Measurements from ENCODE around the gene CBFA2T3. TPM values are rescaled to one million over a fixed set of nuclear protein-coding genes. Genes with fewer than 3 reads are reported as not detected.

CBFA2T3 gene
- total and polyA plus RNA-seq, 2 of the 13 experiments (the other 11 are each of a cell fraction or from before 2014, with no cell fraction given) = 0.05 TPM; not detected in 1

- H3K27ac ChIP-seq (ENCODE audit: extremely low read length, insufficient read depth, low read length) = no peak overlapping the region
- no peak overlapping the region for H3K4me3 ChIP-seq (replicated peaks in 1 of 3; ENCODE audit: insufficient read depth in 1 of 3, low read depth in 2 of 3, low read length in 3 of 3)
- H2AFZ ChIP-seq (ENCODE audit: low read length) = no peak overlapping the region
- peaks cover 3% of the 10 kb centered on the region; the same call in 1 of the 2 replicates for H4K20me1 ChIP-seq (ENCODE audit: insufficient read depth, low read length)
- ATAC-seq = no peak
- ChIA-PET CTCF (ENCODE audit: low intra/inter-chr PET ratio, low total read pairs) (no interaction called here), POLR2A (interaction anchor here (1.1 kb wide), 1 partner anchor 8 kb away, joined by 3 read pairs; the partner anchor contains the start of genes GALNS and TRAPPC2L)
- no TSS peak for BruUV-seq (replicated peaks)
- in situ Hi-C loops (cut with HindIII; ENCODE audit: extremely low pct_ligation_motif_present, low pct_unique_long_range_greater_than_20kb) = no loop called here
- intact Hi-C loops (cut with micrococcal nuclease; ENCODE audit: unreplicated experiment) = no loop called here
- no peaks in the 10 kb centered on the region for H3K27me3 ChIP-seq (ENCODE audit: control insufficient read depth in 1 of 2, insufficient read depth in 2 of 2, low read length in 2 of 2)
- no peak for DNase-seq (ENCODE audit: low spot score)
- peaks cover 0 to 3% of the 10 kb centered on the region in 2 experiments; a peak in 2 of 5 replicates for H3K36me3 ChIP-seq (replicated peaks in 1 of 2; ENCODE audit: control insufficient read depth in 1 of 2, insufficient read depth in 2 of 2, low read length in 2 of 2)
- no peaks in the 10 kb centered on the region for H3K9me3 ChIP-seq (ENCODE audit: low read length)
- no peaks in the 10 kb centered on the region for H3K79me2 ChIP-seq (ENCODE audit: insufficient read depth, low read length)
- FAIRE-seq = no peak
- WGBS (ENCODE audit: low lambda C conversion rate) = 89% methylated on average over 16 of the region's 21 CpGs
- TF ChIP-seq ZFAT (CRISPR knock-in tag; conservative IDR thresholded peaks at IDR 0.05) (no peak), ZNF263 (CRISPR knock-in tag; IDR thresholded peaks at IDR 0.05) (no peak), RNF2 (conservative IDR thresholded peaks at IDR 0.05; ENCODE audit: low read depth) (no peak), SIN3B (IDR thresholded peaks at IDR 0.05; ENCODE audit: low read length) (no peak), AGO2 (optimal IDR thresholded peaks at IDR 0.05; ENCODE audit: low read depth, low read length) (no peak)
- H3K9ac ChIP-seq (ENCODE audit: insufficient read depth, low read depth, low read length) = no peak overlapping the region
- no peak overlapping the region for H3K4me2 ChIP-seq (ENCODE audit: low read depth, low read length)
- H3K4me1 ChIP-seq (ENCODE audit: insufficient read depth, low read length) = no peaks in the 10 kb centered on the region
Observed at GRCh38 chr16:88848557-88848956, 128.4 kb downstream of the CBFA2T3 start.

- no peak for TF ChIP-seq ZBTB34 (CRISPR knock-in tag; IDR thresholded peaks at IDR 0.05)
- no peak for TF ChIP-seq ZNF18 (CRISPR knock-in tag; IDR thresholded peaks at IDR 0.05; ENCODE audit: insufficient replicate concordance)
- TF ChIP-seq AGO2 (optimal IDR thresholded peaks at IDR 0.05; ENCODE audit: low read depth, low read length) = peak; percentile 25
- Histone ChIP-seq H3K9ac (ENCODE audit: insufficient read depth, low read depth, low read length) (no peak overlapping the region), H3K27me3 (ENCODE audit: control insufficient read depth in 1 of 2, insufficient read depth in 2 of 2, low read length in 2 of 2) (no peaks in the 10 kb centered on the region), H3K36me3 (replicated peaks in 1 of 2; ENCODE audit: control insufficient read depth in 1 of 2, insufficient read depth in 2 of 2, low read length in 2 of 2) (peaks cover 0 to 3% of the 10 kb centered on the region in 2 experiments; a peak in 2 of 5 replicates), H3K4me2 (ENCODE audit: low read depth, low read length) (no peak overlapping the region), H2AFZ (ENCODE audit: low read length) (no peak overlapping the region), H3K79me2 (ENCODE audit: insufficient read depth, low read length) (no peaks in the 10 kb centered on the region), H3K27ac (ENCODE audit: extremely low read length, insufficient read depth, low read length) (no peak overlapping the region), H4K20me1 (ENCODE audit: insufficient read depth, low read length) (peaks cover 3% of the 10 kb centered on the region; the same call in 1 of the 2 replicates), H3K4me3 (replicated peaks in 1 of 3; ENCODE audit: insufficient read depth in 1 of 3, low read depth in 2 of 3, low read length in 3 of 3) (no peak overlapping the region), H3K4me1 (ENCODE audit: insufficient read depth, low read length) (no peaks in the 10 kb centered on the region), H3K9me3 (ENCODE audit: low read length) (no peaks in the 10 kb centered on the region)
- ATAC-seq = no peak
- FAIRE-seq = no peak
- 87% methylated on average over 18 of the region's 18 CpGs for WGBS (ENCODE audit: low lambda C conversion rate)
- no peak for DNase-seq (ENCODE audit: low spot score)
- BruUV-seq (replicated peaks) = no TSS peak
- intact Hi-C loops (cut with micrococcal nuclease; ENCODE audit: unreplicated experiment) (no loop called here), in situ Hi-C loops (cut with HindIII; ENCODE audit: extremely low pct_ligation_motif_present, low pct_unique_long_range_greater_than_20kb) (no loop called here)
- ChIA-PET POLR2A (no interaction called here), CTCF (ENCODE audit: low intra/inter-chr PET ratio, low total read pairs) (no interaction called here)
Observed at GRCh38 chr16:88847654-88848053, 129.4 kb downstream of the CBFA2T3 start.

Data from HepG2 (cell line).